HG03196 (cell line): ENCODE data around the gene BAZ2B.
A peak's percentile ranks its signal among the peaks of the same experiment; 100 is the strongest.
"Not testable (repeated sequence)": the region's sequence is repeated elsewhere in the genome, so short reads cannot be mapped to it uniquely, and the experiment has no call there.

Source experiments
- ATAC-seq: cut with Tn5 transposase; IDR thresholded peaks from one replicate; pipeline ENCODE4 v1.9.1; 2021; ENCODE audit not compliant: unreplicated experiment

BAZ2B gene

DNA sequence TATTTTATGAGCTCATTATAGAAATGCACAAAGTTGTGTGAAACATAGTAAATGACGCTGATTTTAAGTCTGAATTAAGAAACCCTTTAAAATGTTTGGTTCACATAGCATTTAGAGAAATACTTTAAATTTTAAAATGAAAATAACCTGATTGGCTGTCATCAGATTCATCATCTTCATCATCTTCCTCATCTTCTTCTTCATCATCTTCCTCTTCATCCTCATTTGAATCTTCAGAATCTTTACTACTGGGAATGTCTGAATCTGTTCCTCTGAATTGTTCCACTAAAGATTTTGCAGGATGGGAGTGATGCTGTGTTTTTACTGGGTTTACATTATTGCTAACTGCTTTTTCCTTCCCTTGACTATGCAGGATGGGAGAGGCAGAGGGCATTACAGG is 183.7 kb downstream of the BAZ2B start:
- ATAC-seq, result no peak

GRCh38 chr2:159427048-159427447 is 189.3 kb downstream of the BAZ2B start:
- ATAC-seq, result no peak

- ATAC-seq, result no peak
Observed at GRCh38 chr2:159419403-159419802, 196.9 kb downstream of the BAZ2B start.

DNA sequence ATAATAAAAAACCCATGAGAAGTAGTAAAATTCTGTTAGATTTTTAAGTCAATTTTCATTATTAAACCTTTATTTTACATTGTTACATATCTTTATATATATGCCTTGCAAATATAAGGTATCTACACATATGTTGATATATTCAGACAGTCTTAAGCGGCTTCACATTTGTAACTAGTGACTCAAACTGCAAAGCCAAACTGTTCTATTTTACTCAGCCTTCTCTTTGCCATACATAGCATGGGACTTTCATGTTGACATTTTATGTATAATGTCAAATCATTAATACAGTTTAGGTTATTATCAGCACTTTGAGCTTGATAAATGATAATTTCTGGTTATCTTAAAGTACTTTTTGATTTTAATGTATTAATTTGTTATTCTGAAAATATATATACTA is 204.9 kb downstream of the BAZ2B start:
- no peak for ATAC-seq

GRCh38 chr2:159410276-159410675 is 206.1 kb downstream of the BAZ2B start:
- ATAC-seq, result no peak

DNA sequence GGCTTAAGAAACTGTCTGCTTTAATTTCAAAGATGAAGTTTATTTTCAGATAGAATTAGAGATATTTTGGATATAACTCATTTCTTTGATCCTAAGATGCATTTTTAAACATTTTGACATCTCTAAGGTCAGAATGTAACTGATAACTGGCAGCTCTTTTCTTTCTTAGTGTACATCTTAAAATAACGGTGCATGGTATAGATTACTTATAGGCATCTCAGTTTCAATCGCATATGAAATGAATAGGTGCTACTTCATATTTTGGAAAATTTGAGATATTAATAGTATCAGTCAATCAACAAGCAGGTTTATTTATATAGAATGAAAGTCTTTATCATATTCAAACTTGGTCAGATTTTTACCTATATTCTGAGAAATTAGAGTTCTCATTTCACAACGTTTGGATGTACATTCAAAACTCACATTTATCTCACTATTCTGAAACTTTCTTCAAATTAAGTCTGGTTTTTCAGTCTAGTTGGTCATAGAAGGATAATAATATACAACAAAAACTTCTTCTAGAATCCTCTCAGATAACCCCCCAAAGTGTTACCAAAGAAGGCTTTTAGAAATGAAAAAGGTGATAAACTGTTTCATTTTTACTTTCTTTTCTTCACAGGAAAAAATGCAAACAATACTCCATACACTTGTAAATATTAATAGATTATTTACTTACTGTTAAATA is 207.1 kb downstream of the BAZ2B start:
- ATAC-seq, result no peak

- ATAC-seq, result no peak
Observed at GRCh38 chr2:159402790-159403189, 213.6 kb downstream of the BAZ2B start.

- not testable (repeated sequence) for ATAC-seq
Observed at GRCh38 chr2:159402160-159402559, 214.2 kb downstream of the BAZ2B start.

- no peak for ATAC-seq
Observed at GRCh38 chr2:159399716-159400415, 216.5 kb downstream of the BAZ2B start.

DNA sequence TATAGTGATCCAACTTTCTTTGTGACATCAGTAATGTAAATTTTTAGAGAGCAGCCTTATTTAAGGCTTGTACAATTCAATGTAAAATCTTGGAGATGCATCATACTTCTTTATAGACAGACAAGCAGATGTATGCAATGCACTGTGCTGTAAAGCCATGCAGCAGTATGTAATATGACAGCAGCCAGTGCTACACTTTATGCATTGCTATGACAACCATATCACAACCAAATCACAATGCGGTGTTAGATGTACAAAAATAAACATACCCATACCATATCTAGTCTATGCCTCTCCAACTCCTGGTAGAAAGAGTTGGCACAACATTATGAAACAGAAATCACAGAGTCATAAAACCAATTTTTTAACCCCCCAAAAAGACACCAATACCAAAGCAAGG is 219.5 kb downstream of the BAZ2B start:
- no peak for ATAC-seq

GRCh38 chr2:159382447-159383028 is 233.8 kb downstream of the BAZ2B start:
- no peak for ATAC-seq

DNA sequence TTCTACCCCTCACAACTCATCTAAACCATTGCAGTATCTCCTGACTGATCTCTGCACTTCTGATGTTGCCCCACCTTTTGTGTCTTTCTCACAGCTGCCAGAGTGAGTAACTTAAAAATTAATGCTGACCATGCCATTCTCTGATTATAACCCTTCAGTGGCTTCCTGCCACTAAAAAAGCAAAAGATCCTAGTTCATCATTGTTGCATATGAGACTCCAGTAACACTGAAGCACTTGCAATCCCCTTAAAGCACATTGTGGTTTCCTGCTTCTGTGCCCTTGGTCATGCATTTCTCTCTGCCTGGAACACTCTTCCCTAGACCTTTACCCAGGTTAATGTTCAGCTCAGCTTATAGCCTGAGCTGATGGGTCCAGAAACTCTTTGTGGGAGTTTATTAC is 234.8 kb downstream of the BAZ2B start:
- peak; percentile 93 for ATAC-seq

DNA sequence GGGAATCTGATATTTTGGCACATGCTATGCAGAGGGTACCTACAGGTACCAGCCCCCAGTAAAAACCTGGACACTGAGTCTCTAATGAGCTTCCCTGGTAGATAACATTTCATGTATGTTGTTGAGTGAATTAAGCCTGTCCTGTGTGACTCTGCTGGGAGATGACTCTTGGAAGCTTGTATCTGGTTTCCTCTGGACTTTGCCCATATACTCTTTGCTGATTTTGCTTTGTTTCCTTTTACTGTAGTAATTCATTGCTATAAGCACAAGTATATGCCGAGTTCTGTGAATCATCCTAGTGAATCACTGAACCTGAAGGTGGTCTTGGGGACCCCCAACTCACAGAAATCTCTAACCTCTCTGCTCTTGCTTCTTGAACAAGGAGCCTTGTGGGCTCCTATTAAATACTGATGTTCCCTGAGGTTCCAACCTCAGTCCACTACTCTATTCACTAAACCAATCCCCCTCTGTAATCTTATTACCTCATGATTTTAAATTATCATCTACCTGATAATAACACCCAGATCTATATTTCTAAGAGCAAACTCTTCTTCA is 235.6 kb downstream of the BAZ2B start:
- ATAC-seq, result no peak

DNA sequence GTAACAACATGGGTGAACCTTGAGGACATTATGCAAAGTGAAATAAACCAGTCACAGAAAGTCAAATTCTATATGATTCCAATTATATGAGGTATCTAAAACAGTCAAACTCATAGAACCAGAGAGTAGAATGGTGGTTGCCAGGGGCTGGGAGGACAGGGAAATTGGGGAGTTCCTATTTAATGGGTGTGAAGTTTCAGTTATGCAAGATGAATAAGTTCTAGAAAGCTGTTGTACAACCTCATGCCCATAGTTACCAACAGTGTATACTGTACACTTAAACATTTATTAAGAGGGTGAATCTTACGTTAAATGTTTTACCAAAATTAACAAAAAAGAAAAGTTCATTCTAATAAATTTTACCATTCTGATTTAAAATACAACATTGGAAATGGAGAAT is 237.2 kb downstream of the BAZ2B start:
- no peak for ATAC-seq

DNA sequence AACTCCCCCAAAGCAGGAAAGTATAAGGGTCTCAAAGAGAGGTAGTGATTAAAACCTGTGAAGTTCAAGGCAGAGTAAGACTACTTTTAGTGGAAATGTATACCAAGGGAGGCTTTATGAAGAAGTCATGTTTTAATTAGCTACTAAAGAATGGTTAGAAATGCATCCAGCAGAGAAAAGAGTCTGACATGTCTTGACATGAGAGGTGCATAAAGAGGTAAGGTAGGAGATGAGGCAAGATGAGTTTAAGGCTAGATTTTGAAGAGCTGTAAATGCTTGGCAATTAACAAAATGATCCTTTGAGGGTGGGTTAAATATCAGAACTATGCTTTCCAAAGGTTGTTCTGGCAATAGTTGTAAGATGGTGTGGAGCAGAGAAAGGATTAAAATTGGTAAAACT is 241.1 kb downstream of the BAZ2B start:
- ATAC-seq, result no peak

- no peak for ATAC-seq
Observed at GRCh38 chr2:159371506-159371905, 244.8 kb downstream of the BAZ2B start.

DNA sequence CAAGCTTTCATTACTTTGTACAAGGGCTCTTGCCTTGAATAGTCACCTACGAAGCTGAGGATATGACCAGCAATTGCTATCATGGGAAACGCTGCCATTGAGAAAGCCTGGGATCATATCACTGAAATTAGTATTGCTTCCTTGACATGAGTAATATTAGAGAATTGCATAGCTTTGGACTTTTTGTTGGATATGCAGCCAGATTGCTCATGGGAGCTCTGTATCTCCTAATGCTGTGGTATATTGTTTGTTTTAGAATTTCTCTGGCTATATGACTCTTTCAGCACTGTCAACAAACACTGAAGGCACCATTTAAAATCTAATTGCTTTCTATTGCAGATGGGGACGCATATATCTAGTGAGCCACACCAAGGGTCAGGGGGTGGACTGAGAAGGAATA is 249.8 kb downstream of the BAZ2B start:
- ATAC-seq, result no peak

GRCh38 chr2:159362816-159363251 is 253.5 kb downstream of the BAZ2B start:
- ATAC-seq, result no peak

DNA sequence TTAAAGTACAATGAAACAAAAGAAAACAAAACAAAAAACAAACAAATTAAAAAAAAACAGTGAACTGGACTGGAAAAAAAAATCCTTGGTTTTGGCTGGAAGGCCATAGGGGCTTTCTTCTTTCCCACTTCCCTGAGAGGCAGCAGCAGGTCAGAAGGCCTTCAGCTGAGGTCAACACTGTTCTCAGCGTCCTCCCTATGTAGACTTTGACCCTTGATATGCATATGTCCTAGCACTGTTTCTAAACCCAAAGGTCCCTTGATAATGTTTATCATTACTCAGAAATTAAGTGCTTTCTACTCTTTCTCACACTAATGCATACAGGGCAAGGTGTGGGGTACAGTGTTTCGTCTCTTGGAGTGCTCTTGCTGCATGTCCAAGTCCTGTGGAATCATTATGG is 254.3 kb downstream of the BAZ2B start:
- ATAC-seq, result no peak

- ATAC-seq, result not testable (repeated sequence)
Observed at GRCh38 chr2:159361603-159362002, 254.7 kb downstream of the BAZ2B start.

- ATAC-seq, result no peak
Observed at GRCh38 chr2:159356053-159356554, 260.2 kb downstream of the BAZ2B start.

DNA sequence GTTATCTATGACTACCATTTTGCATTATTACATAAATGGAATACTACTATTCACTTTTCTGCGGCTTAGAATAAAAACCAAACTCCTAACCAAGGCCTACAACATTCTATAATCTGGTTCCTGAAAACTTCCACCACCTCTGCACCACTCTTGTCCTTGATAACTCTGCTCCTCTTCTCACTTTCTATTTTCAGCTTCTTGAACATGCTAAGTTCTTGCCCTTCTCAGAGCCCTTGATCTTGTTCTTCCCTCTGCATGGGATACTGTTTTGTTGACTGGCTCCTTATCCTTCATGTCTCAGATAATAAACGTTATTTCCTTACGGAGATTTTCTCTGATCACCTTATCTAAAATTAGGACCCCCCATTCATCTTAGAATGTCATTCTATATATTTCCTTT is 264.4 kb downstream of the BAZ2B start:
- no peak for ATAC-seq
